Gastroesophageal sphincter (tissue), 3 donors: ENCODE measurements around the gene SIPA1L3.

Experiments used
- CTCF ChIP-seq, 4 experiments: fragments of 200-600 bp in 2 of 4; fragments of 450-650 bp in 2 of 4; sonication (generic) in 1 of 4; IDR thresholded peaks; one replicate each; pipeline ENCODE4 v1.5.1; 2017 to 2019; ENCODE audit warnings: antibody characterized with exemption in 4 of 4, mild to moderate bottlenecking in 2 of 4, moderate library complexity in 2 of 4
- EP300 ChIP-seq: sonication (generic); formaldehyde crosslinking; IDR thresholded peaks from one replicate; pipeline ENCODE4 v1.6.1; 2017; ENCODE audit warnings: antibody characterized with exemption, mild to moderate bottlenecking
- POLR2A ChIP-seq, 2 donors: fragments of 450-650 bp; IDR thresholded peaks; one replicate each; pipeline ENCODE4 v1.6.1; 2017; ENCODE audit warnings: antibody characterized with exemption in 2 of 2, mild to moderate bottlenecking in 2 of 2, moderate library complexity in 1 of 2
- POLR2AphosphoS5 ChIP-seq: sonication (generic); formaldehyde crosslinking; IDR thresholded peaks from one replicate; pipeline ENCODE4 v1.6.1; 2017; ENCODE audit warnings: antibody characterized with exemption

GRCh38 chr19:38216785-38217641, 310.0 kb downstream of the SIPA1L3 start:
- no peak for TF ChIP-seq CTCF (IDR thresholded peaks at IDR 0.05)
- TF ChIP-seq POLR2AphosphoS5, result no peak
- no peak for TF ChIP-seq POLR2A (IDR thresholded peaks at IDR 0.05)
- TF ChIP-seq EP300, result no peak
